ENCODE measurements around the gene RRBP1.
"Not testable (repeated sequence)": the region's sequence is repeated elsewhere in the genome, so short reads cannot be mapped to it uniquely, and the experiment has no call there.

RRBP1 gene

GRCh38 chr20:17663486-17663885 is 18.6 kb downstream of the RRBP1 start:
- no peak for DNase-seq (ENCODE audit: low spot score)

GRCh38 chr20:17663040-17663399 is 19.0 kb downstream of the RRBP1 start:
- no peak for DNase-seq (ENCODE audit: low spot score)

GRCh38 chr20:17662333-17663039 is 19.6 kb downstream of the RRBP1 start:
- peak; percentile 93 for DNase-seq (ENCODE audit: low spot score)

- DNase-seq (ENCODE audit: low spot score), result peak; percentile 66
These were observed 20.8 kb downstream of the RRBP1 start for GRCh38 chr20:17661121-17661744.

- DNase-seq (ENCODE audit: low spot score), result no peak
These were observed 21.4 kb downstream of the RRBP1 start for GRCh38 chr20:17660667-17661066.

- DNase-seq (ENCODE audit: low spot score), result no peak
These were observed 22.2 kb downstream of the RRBP1 start for GRCh38 chr20:17659801-17660200.

- DNase-seq (ENCODE audit: low spot score), result not testable (repeated sequence)
These were observed 22.7 kb downstream of the RRBP1 start for GRCh38 chr20:17659344-17659743.

- no peak for DNase-seq (ENCODE audit: low spot score)
These were observed 23.4 kb downstream of the RRBP1 start for GRCh38 chr20:17658648-17658993.

GRCh38 chr20:17657898-17658647 is 24.0 kb downstream of the RRBP1 start:
- DNase-seq (ENCODE audit: low spot score), result no peak

- DNase-seq (ENCODE audit: low spot score), result no peak
These were observed 24.8 kb downstream of the RRBP1 start for GRCh38 chr20:17657079-17657825.

- peak; percentile 75 for DNase-seq (ENCODE audit: low spot score)
These were observed 26.1 kb downstream of the RRBP1 start for GRCh38 chr20:17655865-17656479.

GRCh38 chr20:17655286-17655651 is 26.8 kb downstream of the RRBP1 start:
- DNase-seq (ENCODE audit: low spot score), result peak; percentile 43

GRCh38 chr20:17654649-17655285 is 27.3 kb downstream of the RRBP1 start:
- peak; percentile 38 for DNase-seq (ENCODE audit: low spot score)

GRCh38 chr20:17653835-17654648 is 28.0 kb downstream of the RRBP1 start:
- DNase-seq (ENCODE audit: low spot score), result no peak

- no peak for DNase-seq (ENCODE audit: low spot score)
These were observed 29.6 kb downstream of the RRBP1 start for GRCh38 chr20:17652411-17652810.

GRCh38 chr20:17651760-17652388 is 30.2 kb downstream of the RRBP1 start:
- peak; percentile 24 for DNase-seq (ENCODE audit: low spot score)

- DNase-seq (ENCODE audit: low spot score), result peak; percentile 61
These were observed 30.8 kb downstream of the RRBP1 start for GRCh38 chr20:17651129-17651759.

GRCh38 chr20:17650301-17651128 is 31.5 kb downstream of the RRBP1 start:
- no peak for DNase-seq (ENCODE audit: low spot score)
